AG04450 (cell line): ENCODE data around the gene TNFAIP6. TPM values are rescaled to one million over a fixed set of nuclear protein-coding genes. Genes with fewer than 3 reads are reported as not detected.
A peak's percentile ranks its signal among the peaks of the same experiment; 100 is the strongest.

ENCODE experiments used
- CTCF ChIA-PET: fragments of 300-600, 350-600 bp; formaldehyde crosslinking; extraction: SDS; loops from one replicate; lab custom pipeline; 2022; ENCODE audit warnings: antibody characterized with exemption, inconsistent platforms; lab: Charles Lee
- POLR2A ChIA-PET: fragments of 350-600 bp; formaldehyde crosslinking; extraction: SDS; loops from one replicate; lab custom pipeline; 2021; ENCODE audit warnings: antibody characterized with exemption, inconsistent platforms; lab: Yijun Ruan, JAX
- DNase-seq: peaks from one replicate; pipeline ENCODE4 v3.0.0-alpha.2; 2011; ENCODE audit warnings: low read depth, low spot score
- H3K27ac ChIP-seq: one replicate; pipeline ENCODE4 v1.5.1; 2012; ENCODE audit warnings: low read depth, low read length, control low read depth
- H3K27me3 ChIP-seq: one replicate; pipeline ENCODE4 v1.6.0; 2012; ENCODE audit warnings: low read length; ENCODE audit not compliant: control insufficient read depth, insufficient read depth
- H3K4me3 ChIP-seq: 2 replicates; pipeline ENCODE4 v1.5.1; 2011; ENCODE audit warnings: mild to moderate bottlenecking, low read depth, low read length, control low read depth
- H3K9me3 ChIP-seq: 2 replicates; pipeline ENCODE4 v1.5.1; 2012; ENCODE audit warnings: low read length; ENCODE audit not compliant: control insufficient read depth, insufficient read depth
- polyA plus RNA-seq: library from polyadenylated mRNA; depleted of rRNA; stranded (reverse); fragments of >200 nt; gene quantifications from 2 replicates; pipeline ENCODE4 v1.2.3, GENCODE V29; 2011
- TF ChIP-seq, protein P1 (sequence below): IDR thresholded peaks from 2 replicates; pipeline ENCODE4 v1.5.1; 2011; ENCODE audit warnings: low read depth, low read length, control low read depth, inconsistent platforms

The TNFAIP6 gene
- polyA plus RNA-seq, 1 experiment = 24.6 TPM

DNA sequence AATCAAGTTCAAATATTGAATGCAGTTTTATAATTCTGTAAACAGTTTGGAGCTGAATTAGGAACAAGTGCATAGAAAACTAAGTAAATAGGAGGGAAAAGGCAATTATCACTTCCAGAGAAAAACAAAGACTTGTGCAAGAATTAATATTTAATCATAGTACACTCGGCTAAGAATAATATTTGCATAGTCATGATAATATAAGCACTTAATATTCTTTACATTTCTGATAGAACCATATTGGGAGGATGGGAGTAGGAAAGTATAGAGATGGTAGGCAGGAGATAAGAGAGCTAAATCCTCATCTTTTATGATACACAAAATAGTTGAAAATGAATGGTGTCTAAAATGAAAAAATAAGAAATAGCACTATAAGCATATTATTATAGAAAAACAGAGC is 27.4 kb upstream of the TNFAIP6 start:
- H3K27ac ChIP-seq = no peak overlapping the region
- no peak overlapping the region for H3K4me3 ChIP-seq
- H3K27me3 ChIP-seq = no peaks in the 10 kb centered on the region
- CTCF ChIA-PET = no interaction called here
- no peak for DNase-seq
- no peaks in the 10 kb centered on the region for H3K9me3 ChIP-seq
- TF ChIP-seq, protein P1, sequence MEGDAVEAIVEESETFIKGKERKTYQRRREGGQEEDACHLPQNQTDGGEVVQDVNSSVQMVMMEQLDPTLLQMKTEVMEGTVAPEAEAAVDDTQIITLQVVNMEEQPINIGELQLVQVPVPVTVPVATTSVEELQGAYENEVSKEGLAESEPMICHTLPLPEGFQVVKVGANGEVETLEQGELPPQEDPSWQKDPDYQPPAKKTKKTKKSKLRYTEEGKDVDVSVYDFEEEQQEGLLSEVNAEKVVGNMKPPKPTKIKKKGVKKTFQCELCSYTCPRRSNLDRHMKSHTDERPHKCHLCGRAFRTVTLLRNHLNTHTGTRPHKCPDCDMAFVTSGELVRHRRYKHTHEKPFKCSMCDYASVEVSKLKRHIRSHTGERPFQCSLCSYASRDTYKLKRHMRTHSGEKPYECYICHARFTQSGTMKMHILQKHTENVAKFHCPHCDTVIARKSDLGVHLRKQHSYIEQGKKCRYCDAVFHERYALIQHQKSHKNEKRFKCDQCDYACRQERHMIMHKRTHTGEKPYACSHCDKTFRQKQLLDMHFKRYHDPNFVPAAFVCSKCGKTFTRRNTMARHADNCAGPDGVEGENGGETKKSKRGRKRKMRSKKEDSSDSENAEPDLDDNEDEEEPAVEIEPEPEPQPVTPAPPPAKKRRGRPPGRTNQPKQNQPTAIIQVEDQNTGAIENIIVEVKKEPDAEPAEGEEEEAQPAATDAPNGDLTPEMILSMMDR = no peak
- POLR2A ChIA-PET = no interaction called here

DNA sequence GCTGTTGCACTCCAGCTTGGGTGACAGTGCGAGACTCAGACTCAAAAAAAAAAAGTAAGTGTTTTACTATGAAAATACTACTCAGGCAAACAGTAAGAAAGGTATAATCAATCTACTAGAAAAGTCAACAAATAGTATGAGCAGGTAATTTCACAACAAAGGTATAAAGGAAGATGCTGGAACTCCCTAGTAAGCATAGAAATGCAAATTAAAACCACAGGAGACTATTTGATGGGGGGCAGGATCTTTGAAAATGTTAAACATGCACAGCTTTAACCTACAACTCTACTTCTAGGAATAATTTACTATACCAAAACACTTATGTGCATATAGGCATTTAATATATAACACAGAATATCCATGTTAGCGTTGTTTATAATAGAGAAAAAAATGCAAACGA is 24.3 kb upstream of the TNFAIP6 start:
- no peak for DNase-seq
- CTCF ChIA-PET = no interaction called here
- POLR2A ChIA-PET = no interaction called here

DNA sequence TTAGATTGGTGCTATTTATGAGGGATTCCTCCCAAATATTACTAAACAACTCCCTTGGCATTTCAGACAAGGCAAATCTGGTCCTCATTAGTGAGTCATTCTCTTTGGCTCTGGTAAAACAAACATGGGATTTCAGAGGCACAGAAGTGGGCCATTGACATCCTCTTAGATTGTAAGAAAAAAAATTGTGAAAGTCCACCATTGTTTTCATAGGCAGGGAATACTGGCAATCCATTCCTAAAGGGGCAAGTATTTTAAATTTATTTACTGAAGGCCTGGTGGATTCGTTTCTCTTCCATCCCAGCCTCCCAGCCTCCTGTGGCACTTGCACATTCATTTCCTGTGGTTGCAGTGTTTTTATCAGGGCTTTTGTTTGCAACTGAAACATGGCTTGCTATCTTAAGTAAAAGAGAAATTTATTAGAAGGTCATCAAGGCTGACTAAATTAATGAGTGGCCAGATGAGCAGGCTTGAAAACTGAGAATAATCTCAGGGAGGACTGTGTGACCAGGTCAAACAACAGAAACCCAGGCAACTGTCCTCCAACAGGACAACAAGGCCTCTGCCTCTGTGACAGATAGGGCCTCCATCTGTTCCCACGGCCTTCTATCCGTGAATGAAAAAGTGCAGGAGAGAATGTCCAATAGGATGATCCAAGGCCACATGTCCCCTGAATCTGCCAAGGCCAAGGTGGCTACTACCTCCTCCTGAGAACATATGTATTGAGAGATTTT is 23.1 kb upstream of the TNFAIP6 start:
- TF ChIP-seq, protein P1 = no peak
- no peaks in the 10 kb centered on the region for H3K9me3 ChIP-seq
- POLR2A ChIA-PET = interaction anchor here (0.7 kb wide), 1 partner anchor 960 kb away, joined by 5 read pairs; no protein-coding TSS in a partner anchor
- no peak overlapping the region for H3K4me3 ChIP-seq
- H3K27ac ChIP-seq = peak overlapping the region; percentile 34
- DNase-seq = peak; percentile 79
- CTCF ChIA-PET = no interaction called here
- no peaks in the 10 kb centered on the region for H3K27me3 ChIP-seq

More for the DNA sequence above, 24.3 kb upstream of the TNFAIP6 start:
- Histone ChIP-seq H3K27ac (no peak overlapping the region), H3K4me3 (no peak overlapping the region), H3K9me3 (no peaks in the 10 kb centered on the region), H3K27me3 (no peaks in the 10 kb centered on the region)
- TF ChIP-seq, protein P1 = no peak

DNA sequence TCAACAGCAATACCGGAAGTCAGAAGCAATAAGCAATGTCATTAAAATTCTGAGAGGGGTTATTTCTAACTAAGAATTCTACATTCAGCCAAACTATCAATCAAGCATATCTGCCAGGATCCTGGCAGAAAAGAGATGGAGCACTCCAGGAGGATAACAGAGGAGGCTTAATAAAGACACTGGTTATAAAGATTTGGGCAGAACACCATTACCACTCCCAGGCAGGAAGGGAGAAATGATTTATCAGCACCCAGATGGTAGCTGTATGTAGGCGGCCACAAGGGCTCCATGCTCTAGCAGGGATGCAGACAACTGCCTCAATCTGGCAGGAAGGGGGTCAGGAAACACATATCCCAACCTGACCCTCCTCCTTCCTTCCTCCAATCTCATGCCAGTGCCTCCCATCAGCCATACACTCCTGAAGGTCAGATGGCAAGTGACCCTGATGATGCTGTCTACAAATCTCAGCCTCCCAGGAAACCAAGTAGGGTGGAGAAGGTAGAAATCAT is 20.5 kb upstream of the TNFAIP6 start:
- ChIA-PET POLR2A (interaction anchor here (0.6 kb wide), 1 partner anchor 25 kb away, joined by 3 read pairs; no protein-coding TSS in a partner anchor), CTCF (interaction anchor here (0.6 to 0.8 kb wide), 2 partner anchors 31 to 82 kb away, joined by 3 to 6 read pairs; no protein-coding TSS in a partner anchor)
- no peaks in the 10 kb centered on the region for H3K27me3 ChIP-seq
- no peaks in the 10 kb centered on the region; the same call in 1 of the 2 replicates for H3K9me3 ChIP-seq
- H3K4me3 ChIP-seq = no peak overlapping the region
- no peak for DNase-seq
- TF ChIP-seq, protein P1 = no peak
- H3K27ac ChIP-seq = no peak overlapping the region

DNA sequence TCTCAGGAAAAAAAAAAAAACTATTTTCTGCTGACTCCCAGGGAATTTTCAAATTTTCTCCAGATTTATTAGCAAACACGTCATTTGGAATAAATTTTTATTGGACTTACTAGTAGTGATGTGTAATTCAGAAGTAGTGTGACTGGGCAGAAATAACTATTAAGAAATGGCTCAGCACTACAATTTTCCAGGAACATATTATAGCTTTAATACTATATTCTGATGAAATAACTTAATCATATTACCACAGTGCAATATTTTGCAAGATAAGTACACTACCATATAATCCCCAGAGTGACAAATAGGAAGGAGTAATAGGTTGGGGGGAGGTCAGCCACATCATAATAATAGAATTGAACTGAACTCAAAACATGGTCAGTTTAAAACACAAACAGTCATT is 19.7 kb upstream of the TNFAIP6 start:
- H3K27me3 ChIP-seq = no peaks in the 10 kb centered on the region
- H3K4me3 ChIP-seq = no peak overlapping the region
- ChIA-PET POLR2A (interaction anchor here (0.6 kb wide), 1 partner anchor 24 kb away, joined by 3 read pairs; no protein-coding TSS in a partner anchor), CTCF (interaction anchor here (0.8 kb wide), 1 partner anchor 30 kb away, joined by 3 read pairs; no protein-coding TSS in a partner anchor)
- no peak for DNase-seq
- no peak overlapping the region for H3K27ac ChIP-seq
- no peaks in the 10 kb centered on the region; the same call in 1 of the 2 replicates for H3K9me3 ChIP-seq
- TF ChIP-seq, protein P1 = no peak
